Mononuclear cell (primary cell): ENCODE measurements around the gene QPRT. TPM values are rescaled to one million over a fixed set of nuclear protein-coding genes. Genes with fewer than 3 reads are reported as not detected.
"Not testable (repeated sequence)": the region's sequence is repeated elsewhere in the genome, so short reads cannot be mapped to it uniquely, and the experiment has no call there.

Experiments used
- H3K27me3 ChIP-seq: 2 replicates; pipeline ENCODE4 v1.6.0; 2011; ENCODE audit warnings: low read length, control low read depth; ENCODE audit not compliant: insufficient read depth
- H3K4me1 ChIP-seq: 2 replicates; pipeline ENCODE4 v1.5.1; 2011; ENCODE audit warnings: mild to moderate bottlenecking, low read length, control low read depth; ENCODE audit not compliant: insufficient read depth
- H3K4me3 ChIP-seq: 2 replicates; pipeline ENCODE4 v1.5.1; 2011; ENCODE audit warnings: mild to moderate bottlenecking, low read length, moderate library complexity
- H3K9me3 ChIP-seq: 2 replicates; pipeline ENCODE4 v1.5.1; 2011; ENCODE audit warnings: low read depth, mild to moderate bottlenecking, control low read depth, low read length
- total RNA-seq: library from RNA; depleted of rRNA; stranded (reverse); fragments of >200 nt; gene quantifications from one replicate; pipeline ENCODE4 v1.2.3, GENCODE V29; 2012

The QPRT gene
- 0.21 TPM for total RNA-seq

GRCh38 chr16:29678691-29679267 lies at the start of gene QPRT:
Gene QPRT (plus strand): TSS chr16:29679180. CDS start chr16:29679198, 18 bp downstream.
- no peaks in the 10 kb centered on the region for H3K27me3 ChIP-seq
- no peaks in the 10 kb centered on the region for H3K9me3 ChIP-seq
- H3K4me3 ChIP-seq = no peak within 1 kb of the TSS
- H3K4me1 ChIP-seq = peaks cover 46% of the 10 kb centered on the region

- not testable (repeated sequence) for H3K27me3 ChIP-seq, H3K4me3 ChIP-seq, H3K9me3 ChIP-seq
- peaks cover 16% of the 10 kb centered on the region for H3K4me1 ChIP-seq
These were observed 49.7 kb upstream of the QPRT start for GRCh38 chr16:29629318-29629717.

- H3K4me3 ChIP-seq, H3K9me3 ChIP-seq: not testable (repeated sequence)
- peaks cover 16% of the 10 kb centered on the region for H3K4me1 ChIP-seq
These were observed 47.3 kb upstream of the QPRT start for GRCh38 chr16:29631658-29632057.

GRCh38 chr16:29635902-29636301 lies 43.1 kb upstream of the QPRT start:
- not testable (repeated sequence) for H3K27me3 ChIP-seq, H3K4me1 ChIP-seq, H3K9me3 ChIP-seq, H3K4me3 ChIP-seq

More at GRCh38 chr16:29631658-29632057, 47.3 kb upstream of the QPRT start:
- not testable (repeated sequence) for H3K27me3 ChIP-seq

GRCh38 chr16:29636368-29636767 lies 42.6 kb upstream of the QPRT start:
- not testable (repeated sequence) for H3K9me3 ChIP-seq, H3K4me3 ChIP-seq, H3K27me3 ChIP-seq
- H3K4me1 ChIP-seq = peaks cover 11% of the 10 kb centered on the region

GRCh38 chr16:29638751-29639150 lies 40.2 kb upstream of the QPRT start:
- H3K9me3 ChIP-seq, H3K4me3 ChIP-seq, H3K27me3 ChIP-seq: not testable (repeated sequence)
- peaks cover 24% of the 10 kb centered on the region for H3K4me1 ChIP-seq

- Histone ChIP-seq H3K4me1 (peaks cover 48% of the 10 kb centered on the region), H3K4me3 (no peak overlapping the region), H3K9me3 (no peaks in the 10 kb centered on the region), H3K27me3 (no peaks in the 10 kb centered on the region)
These were observed 37.4 kb upstream of the QPRT start for GRCh38 chr16:29641561-29641960.

GRCh38 chr16:29643596-29643995 lies 35.4 kb upstream of the QPRT start:
- Histone ChIP-seq H3K9me3 (no peaks in the 10 kb centered on the region), H3K4me1 (peaks cover 48% of the 10 kb centered on the region), H3K27me3 (no peaks in the 10 kb centered on the region), H3K4me3 (no peak overlapping the region)

- Histone ChIP-seq H3K4me1 (peaks cover 52% of the 10 kb centered on the region), H3K27me3 (no peaks in the 10 kb centered on the region), H3K9me3 (no peaks in the 10 kb centered on the region), H3K4me3 (no peak overlapping the region)
These were observed 34.6 kb upstream of the QPRT start for GRCh38 chr16:29644338-29644857.

- Histone ChIP-seq H3K27me3 (no peaks in the 10 kb centered on the region), H3K4me3 (no peak overlapping the region), H3K4me1 (peaks cover 59% of the 10 kb centered on the region), H3K9me3 (no peaks in the 10 kb centered on the region)
These were observed 33.8 kb upstream of the QPRT start for GRCh38 chr16:29644973-29645693.

- H3K27me3 ChIP-seq = no peaks in the 10 kb centered on the region
- H3K9me3 ChIP-seq = no peaks in the 10 kb centered on the region
- no peak overlapping the region for H3K4me3 ChIP-seq
- H3K4me1 ChIP-seq = peaks cover 55% of the 10 kb centered on the region
These were observed 33.2 kb upstream of the QPRT start for GRCh38 chr16:29645694-29646187.

GRCh38 chr16:29646947-29647346 lies 32.0 kb upstream of the QPRT start:
- Histone ChIP-seq H3K4me3 (no peak overlapping the region), H3K27me3 (no peaks in the 10 kb centered on the region), H3K4me1 (peaks cover 43% of the 10 kb centered on the region), H3K9me3 (no peaks in the 10 kb centered on the region)

GRCh38 chr16:29649588-29650494 lies 29.1 kb upstream of the QPRT start:
- no peaks in the 10 kb centered on the region for H3K27me3 ChIP-seq
- no peaks in the 10 kb centered on the region for H3K9me3 ChIP-seq
- no peak overlapping the region for H3K4me3 ChIP-seq
- H3K4me1 ChIP-seq = peaks cover 49% of the 10 kb centered on the region

- Histone ChIP-seq H3K4me1 (peaks cover 45% of the 10 kb centered on the region), H3K4me3 (no peak overlapping the region), H3K27me3 (no peaks in the 10 kb centered on the region), H3K9me3 (no peaks in the 10 kb centered on the region)
These were observed 28.2 kb upstream of the QPRT start for GRCh38 chr16:29650771-29651170.

GRCh38 chr16:29651774-29652349 lies 27.1 kb upstream of the QPRT start:
- H3K4me1 ChIP-seq = peaks cover 39% of the 10 kb centered on the region
- no peaks in the 10 kb centered on the region for H3K9me3 ChIP-seq
- no peak overlapping the region for H3K4me3 ChIP-seq
- no peaks in the 10 kb centered on the region for H3K27me3 ChIP-seq
